Measurements from ENCODE around the gene STH.

Gene STH

DNA sequence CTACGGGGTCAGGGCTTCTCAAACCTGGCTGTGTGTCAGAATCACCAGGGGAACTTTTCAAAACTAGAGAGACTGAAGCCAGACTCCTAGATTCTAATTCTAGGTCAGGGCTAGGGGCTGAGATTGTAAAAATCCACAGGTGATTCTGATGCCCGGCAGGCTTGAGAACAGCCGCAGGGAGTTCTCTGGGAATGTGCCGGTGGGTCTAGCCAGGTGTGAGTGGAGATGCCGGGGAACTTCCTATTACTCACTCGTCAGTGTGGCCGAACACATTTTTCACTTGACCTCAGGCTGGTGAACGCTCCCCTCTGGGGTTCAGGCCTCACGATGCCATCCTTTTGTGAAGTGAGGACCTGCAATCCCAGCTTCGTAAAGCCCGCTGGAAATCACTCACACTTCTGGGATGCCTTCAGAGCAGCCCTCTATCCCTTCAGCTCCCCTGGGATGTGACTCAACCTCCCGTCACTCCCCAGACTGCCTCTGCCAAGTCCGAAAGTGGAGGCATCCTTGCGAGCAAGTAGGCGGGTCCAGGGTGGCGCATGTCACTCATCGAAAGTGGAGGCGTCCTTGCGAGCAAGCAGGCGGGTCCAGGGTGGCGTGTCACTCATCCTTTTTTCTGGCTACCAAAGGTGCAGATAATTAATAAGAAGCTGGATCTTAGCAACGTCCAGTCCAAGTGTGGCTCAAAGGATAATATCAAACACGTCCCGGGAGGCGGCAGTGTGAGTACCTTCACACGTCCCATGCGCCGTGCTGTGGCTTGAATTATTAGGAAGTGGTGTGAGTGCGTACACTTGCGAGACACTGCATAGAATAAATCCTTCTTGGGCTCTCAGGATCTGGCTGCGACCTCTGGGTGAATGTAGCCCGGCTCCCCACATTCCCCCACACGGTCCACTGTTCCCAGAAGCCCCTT lies 10.9 kb downstream of the STH start:
- Histone ChIP-seq H3K27ac (ENCODE audit: low read length) (no peak overlapping the region), H4K20me1 (ENCODE audit: insufficient read depth, low read length) (no peaks in the 10 kb centered on the region), H3K4me2 (ENCODE audit: low read depth, low read length) (no peak overlapping the region), H3F3A (ENCODE audit: insufficient read depth, low read length) (no peaks in the 10 kb centered on the region), H3K27me3 (replicated peaks; ENCODE audit: insufficient read depth, low read length) (no peaks in the 10 kb centered on the region), H3K9me3 (replicated peaks; ENCODE audit: insufficient read depth, low read length) (no peaks in the 10 kb centered on the region), H3K9ac (ENCODE audit: low read length) (no peak overlapping the region), H3K4me3 (ENCODE audit: low read length) (no peak overlapping the region), H3K36me3 (replicated peaks; ENCODE audit: insufficient read depth, low read length) (no peaks in the 10 kb centered on the region), H3K79me2 (ENCODE audit: low read length) (no peaks in the 10 kb centered on the region), H3K9me2 (replicated peaks; ENCODE audit: insufficient read depth, low read length) (no peaks in the 10 kb centered on the region), H3K4me1 (ENCODE audit: low read length) (no peaks in the 10 kb centered on the region), H2AFZ (ENCODE audit: low read length) (no peak overlapping the region)
- DNase-seq: no peak
- TF ChIP-seq, protein P1, sequence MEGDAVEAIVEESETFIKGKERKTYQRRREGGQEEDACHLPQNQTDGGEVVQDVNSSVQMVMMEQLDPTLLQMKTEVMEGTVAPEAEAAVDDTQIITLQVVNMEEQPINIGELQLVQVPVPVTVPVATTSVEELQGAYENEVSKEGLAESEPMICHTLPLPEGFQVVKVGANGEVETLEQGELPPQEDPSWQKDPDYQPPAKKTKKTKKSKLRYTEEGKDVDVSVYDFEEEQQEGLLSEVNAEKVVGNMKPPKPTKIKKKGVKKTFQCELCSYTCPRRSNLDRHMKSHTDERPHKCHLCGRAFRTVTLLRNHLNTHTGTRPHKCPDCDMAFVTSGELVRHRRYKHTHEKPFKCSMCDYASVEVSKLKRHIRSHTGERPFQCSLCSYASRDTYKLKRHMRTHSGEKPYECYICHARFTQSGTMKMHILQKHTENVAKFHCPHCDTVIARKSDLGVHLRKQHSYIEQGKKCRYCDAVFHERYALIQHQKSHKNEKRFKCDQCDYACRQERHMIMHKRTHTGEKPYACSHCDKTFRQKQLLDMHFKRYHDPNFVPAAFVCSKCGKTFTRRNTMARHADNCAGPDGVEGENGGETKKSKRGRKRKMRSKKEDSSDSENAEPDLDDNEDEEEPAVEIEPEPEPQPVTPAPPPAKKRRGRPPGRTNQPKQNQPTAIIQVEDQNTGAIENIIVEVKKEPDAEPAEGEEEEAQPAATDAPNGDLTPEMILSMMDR (IDR thresholded peaks at IDR 0.05; ENCODE audit: low read length): no peak
- TF ChIP-seq EZH2 (optimal IDR thresholded peaks at IDR 0.05; ENCODE audit: low read depth, low read length) (no peak), EZH2phosphoT487 (IDR thresholded peaks at IDR 0.05; ENCODE audit: low read length) (no peak)

DNA sequence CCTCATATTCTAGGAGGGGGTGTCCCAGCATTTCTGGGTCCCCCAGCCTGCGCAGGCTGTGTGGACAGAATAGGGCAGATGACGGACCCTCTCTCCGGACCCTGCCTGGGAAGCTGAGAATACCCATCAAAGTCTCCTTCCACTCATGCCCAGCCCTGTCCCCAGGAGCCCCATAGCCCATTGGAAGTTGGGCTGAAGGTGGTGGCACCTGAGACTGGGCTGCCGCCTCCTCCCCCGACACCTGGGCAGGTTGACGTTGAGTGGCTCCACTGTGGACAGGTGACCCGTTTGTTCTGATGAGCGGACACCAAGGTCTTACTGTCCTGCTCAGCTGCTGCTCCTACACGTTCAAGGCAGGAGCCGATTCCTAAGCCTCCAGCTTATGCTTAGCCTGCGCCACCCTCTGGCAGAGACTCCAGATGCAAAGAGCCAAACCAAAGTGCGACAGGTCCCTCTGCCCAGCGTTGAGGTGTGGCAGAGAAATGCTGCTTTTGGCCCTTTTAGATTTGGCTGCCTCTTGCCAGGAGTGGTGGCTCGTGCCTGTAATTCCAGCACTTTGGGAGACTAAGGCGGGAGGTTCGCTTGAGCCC lies 11.6 kb downstream of the STH start:
- H3K27me3 ChIP-seq (replicated peaks; ENCODE audit: insufficient read depth, low read length): no peaks in the 10 kb centered on the region
- H3K4me1 ChIP-seq (ENCODE audit: low read length): no peaks in the 10 kb centered on the region
- no peaks in the 10 kb centered on the region for H3K79me2 ChIP-seq (ENCODE audit: low read length)
- no peaks in the 10 kb centered on the region for H4K20me1 ChIP-seq (ENCODE audit: insufficient read depth, low read length)
- no peaks in the 10 kb centered on the region for H3K9me2 ChIP-seq (replicated peaks; ENCODE audit: insufficient read depth, low read length)
- H3K9ac ChIP-seq (ENCODE audit: low read length): no peak overlapping the region
- no peaks in the 10 kb centered on the region for H3K9me3 ChIP-seq (replicated peaks; ENCODE audit: insufficient read depth, low read length)
- no peak overlapping the region for H2AFZ ChIP-seq (ENCODE audit: low read length)
- no peak for DNase-seq
- TF ChIP-seq, protein P1 (IDR thresholded peaks at IDR 0.05; ENCODE audit: low read length): no peak
- no peak for TF ChIP-seq EZH2phosphoT487 (IDR thresholded peaks at IDR 0.05; ENCODE audit: low read length)
- TF ChIP-seq EZH2 (optimal IDR thresholded peaks at IDR 0.05; ENCODE audit: low read depth, low read length): no peak
- no peaks in the 10 kb centered on the region for H3K36me3 ChIP-seq (replicated peaks; ENCODE audit: insufficient read depth, low read length)
- no peak overlapping the region for H3K27ac ChIP-seq (ENCODE audit: low read length)
- no peaks in the 10 kb centered on the region for H3F3A ChIP-seq (ENCODE audit: insufficient read depth, low read length)
- H3K4me3 ChIP-seq (ENCODE audit: low read length): no peak overlapping the region
- H3K4me2 ChIP-seq (ENCODE audit: low read depth, low read length): no peak overlapping the region

DNA sequence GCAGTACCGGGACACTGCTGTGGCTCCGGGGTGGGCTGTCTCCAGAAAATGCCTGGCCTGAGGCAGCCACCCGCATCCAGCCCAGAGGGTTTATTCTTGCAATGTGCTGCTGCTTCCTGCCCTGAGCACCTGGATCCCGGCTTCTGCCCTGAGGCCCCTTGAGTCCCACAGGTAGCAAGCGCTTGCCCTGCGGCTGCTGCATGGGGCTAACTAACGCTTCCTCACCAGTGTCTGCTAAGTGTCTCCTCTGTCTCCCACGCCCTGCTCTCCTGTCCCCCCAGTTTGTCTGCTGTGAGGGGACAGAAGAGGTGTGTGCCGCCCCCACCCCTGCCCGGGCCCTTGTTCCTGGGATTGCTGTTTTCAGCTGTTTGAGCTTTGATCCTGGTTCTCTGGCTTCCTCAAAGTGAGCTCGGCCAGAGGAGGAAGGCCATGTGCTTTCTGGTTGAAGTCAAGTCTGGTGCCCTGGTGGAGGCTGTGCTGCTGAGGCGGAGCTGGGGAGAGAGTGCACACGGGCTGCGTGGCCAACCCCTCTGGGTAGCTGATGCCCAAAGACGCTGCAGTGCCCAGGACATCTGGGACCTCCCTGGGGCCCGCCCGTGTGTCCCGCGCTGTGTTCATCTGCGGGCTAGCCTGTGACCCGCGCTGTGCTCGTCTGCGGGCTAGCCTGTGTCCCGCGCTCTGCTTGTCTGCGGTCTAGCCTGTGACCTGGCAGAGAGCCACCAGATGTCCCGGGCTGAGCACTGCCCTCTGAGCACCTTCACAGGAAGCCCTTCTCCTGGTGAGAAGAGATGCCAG lies 12.9 kb downstream of the STH start:
- no peaks in the 10 kb centered on the region for H3K79me2 ChIP-seq (ENCODE audit: low read length)
- H4K20me1 ChIP-seq (ENCODE audit: insufficient read depth, low read length): no peaks in the 10 kb centered on the region
- no peak overlapping the region for H3K9ac ChIP-seq (ENCODE audit: low read length)
- no peaks in the 10 kb centered on the region for H3F3A ChIP-seq (ENCODE audit: insufficient read depth, low read length)
- H3K27me3 ChIP-seq (replicated peaks; ENCODE audit: insufficient read depth, low read length): no peaks in the 10 kb centered on the region
- H3K27ac ChIP-seq (ENCODE audit: low read length): no peak overlapping the region
- H3K9me2 ChIP-seq (replicated peaks; ENCODE audit: insufficient read depth, low read length): no peaks in the 10 kb centered on the region
- no peak for DNase-seq
- H3K4me1 ChIP-seq (ENCODE audit: low read length): no peaks in the 10 kb centered on the region
- no peak overlapping the region for H2AFZ ChIP-seq (ENCODE audit: low read length)
- no peaks in the 10 kb centered on the region for H3K36me3 ChIP-seq (replicated peaks; ENCODE audit: insufficient read depth, low read length)
- H3K9me3 ChIP-seq (replicated peaks; ENCODE audit: insufficient read depth, low read length): no peaks in the 10 kb centered on the region
- H3K4me2 ChIP-seq (ENCODE audit: low read depth, low read length): no peak overlapping the region
- no peak overlapping the region for H3K4me3 ChIP-seq (ENCODE audit: low read length)
- TF ChIP-seq EZH2phosphoT487 (IDR thresholded peaks at IDR 0.05; ENCODE audit: low read length): no peak
- TF ChIP-seq EZH2 (optimal IDR thresholded peaks at IDR 0.05; ENCODE audit: low read depth, low read length): no peak
- TF ChIP-seq, protein P1 (IDR thresholded peaks at IDR 0.05; ENCODE audit: low read length): no peak
